Neutrophil (primary cell): Measurements from ENCODE around the gene KIAA0232.

Experiments
- H3K27ac ChIP-seq: fragments of 200-600 bp; sonication (generic); 2 replicates; pipeline ENCODE4 v1.5.1; 2016; ENCODE audit warnings: mild to moderate bottlenecking, moderate library complexity
- H3K27me3 ChIP-seq: fragments of 200-600 bp; sonication (generic); 2 replicates; pipeline ENCODE4 v1.6.0; 2016; ENCODE audit warnings: mild to moderate bottlenecking
- H3K36me3 ChIP-seq: fragments of 200-600 bp; sonication (generic); 2 replicates; pipeline ENCODE4 v1.5.1; 2017
- H3K4me1 ChIP-seq, 2 experiments: fragments of 200-600 bp in 1 of 2; sonication (generic) in 1 of 2; 1 replicate in 1 of 2; 2 replicates in 1 of 2; pipeline versions ENCODE4 v1.5.1 to v1.6.1; 2013 to 2016; ENCODE audit warnings: low read depth in 1 of 2, low read length in 1 of 2, mild to moderate bottlenecking in 1 of 2, moderate library complexity in 1 of 2; ENCODE audit not compliant: control insufficient read depth in 1 of 2, insufficient read depth in 1 of 2
- H3K4me3 ChIP-seq, 2 experiments: fragments of 200-600 bp in 1 of 2; sonication (generic) in 1 of 2; 1 replicate in 1 of 2; 2 replicates in 1 of 2; pipeline ENCODE4 v1.5.1; 2013 to 2016; ENCODE audit warnings: low read depth in 1 of 2, low read length in 1 of 2, mild to moderate bottlenecking in 1 of 2, moderate library complexity in 1 of 2
- H3K9me3 ChIP-seq: fragments of 200-600 bp; sonication (generic); 2 replicates; pipeline ENCODE4 v1.5.1; 2016
- TF ChIP-seq, protein P1 (sequence below): fragments of 200-600 bp; sonication (generic); IDR thresholded peaks from 2 replicates; pipeline ENCODE4 v1.5.1; 2016; ENCODE audit warnings: antibody characterized with exemption

KIAA0232 gene

DNA sequence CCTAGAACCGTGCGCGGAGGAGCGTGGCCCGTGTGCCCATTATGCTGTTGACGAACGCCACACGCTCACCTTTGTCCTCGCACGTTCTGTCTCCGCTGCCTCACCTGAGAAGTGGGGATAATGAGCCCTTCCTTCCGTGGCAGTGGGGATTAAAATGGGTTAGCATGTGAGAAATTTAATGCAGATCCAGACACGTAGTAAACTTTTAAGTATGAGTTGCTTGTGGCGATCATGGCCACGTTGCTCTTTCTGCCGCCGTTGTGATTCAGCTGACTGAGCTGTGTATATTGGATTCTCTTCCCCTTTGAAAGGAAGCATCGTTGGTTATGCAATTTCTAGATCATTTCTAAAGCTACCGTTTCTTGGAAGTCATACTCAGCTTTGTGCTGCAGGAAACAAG lies 143.6 kb downstream of the KIAA0232 start:
- Histone ChIP-seq H3K27me3 (no peaks in the 10 kb centered on the region), H3K4me1 (peaks cover 71 to 81% of the 10 kb centered on the region in 2 experiments), H3K36me3 (peaks cover 40% of the 10 kb centered on the region), H3K9me3 (no peaks in the 10 kb centered on the region), H3K27ac (peak overlapping the region; percentile 86), H3K4me3 (peak overlapping the region; percentile 50 to 55)
- TF ChIP-seq, protein P1, sequence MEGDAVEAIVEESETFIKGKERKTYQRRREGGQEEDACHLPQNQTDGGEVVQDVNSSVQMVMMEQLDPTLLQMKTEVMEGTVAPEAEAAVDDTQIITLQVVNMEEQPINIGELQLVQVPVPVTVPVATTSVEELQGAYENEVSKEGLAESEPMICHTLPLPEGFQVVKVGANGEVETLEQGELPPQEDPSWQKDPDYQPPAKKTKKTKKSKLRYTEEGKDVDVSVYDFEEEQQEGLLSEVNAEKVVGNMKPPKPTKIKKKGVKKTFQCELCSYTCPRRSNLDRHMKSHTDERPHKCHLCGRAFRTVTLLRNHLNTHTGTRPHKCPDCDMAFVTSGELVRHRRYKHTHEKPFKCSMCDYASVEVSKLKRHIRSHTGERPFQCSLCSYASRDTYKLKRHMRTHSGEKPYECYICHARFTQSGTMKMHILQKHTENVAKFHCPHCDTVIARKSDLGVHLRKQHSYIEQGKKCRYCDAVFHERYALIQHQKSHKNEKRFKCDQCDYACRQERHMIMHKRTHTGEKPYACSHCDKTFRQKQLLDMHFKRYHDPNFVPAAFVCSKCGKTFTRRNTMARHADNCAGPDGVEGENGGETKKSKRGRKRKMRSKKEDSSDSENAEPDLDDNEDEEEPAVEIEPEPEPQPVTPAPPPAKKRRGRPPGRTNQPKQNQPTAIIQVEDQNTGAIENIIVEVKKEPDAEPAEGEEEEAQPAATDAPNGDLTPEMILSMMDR = no peak

DNA sequence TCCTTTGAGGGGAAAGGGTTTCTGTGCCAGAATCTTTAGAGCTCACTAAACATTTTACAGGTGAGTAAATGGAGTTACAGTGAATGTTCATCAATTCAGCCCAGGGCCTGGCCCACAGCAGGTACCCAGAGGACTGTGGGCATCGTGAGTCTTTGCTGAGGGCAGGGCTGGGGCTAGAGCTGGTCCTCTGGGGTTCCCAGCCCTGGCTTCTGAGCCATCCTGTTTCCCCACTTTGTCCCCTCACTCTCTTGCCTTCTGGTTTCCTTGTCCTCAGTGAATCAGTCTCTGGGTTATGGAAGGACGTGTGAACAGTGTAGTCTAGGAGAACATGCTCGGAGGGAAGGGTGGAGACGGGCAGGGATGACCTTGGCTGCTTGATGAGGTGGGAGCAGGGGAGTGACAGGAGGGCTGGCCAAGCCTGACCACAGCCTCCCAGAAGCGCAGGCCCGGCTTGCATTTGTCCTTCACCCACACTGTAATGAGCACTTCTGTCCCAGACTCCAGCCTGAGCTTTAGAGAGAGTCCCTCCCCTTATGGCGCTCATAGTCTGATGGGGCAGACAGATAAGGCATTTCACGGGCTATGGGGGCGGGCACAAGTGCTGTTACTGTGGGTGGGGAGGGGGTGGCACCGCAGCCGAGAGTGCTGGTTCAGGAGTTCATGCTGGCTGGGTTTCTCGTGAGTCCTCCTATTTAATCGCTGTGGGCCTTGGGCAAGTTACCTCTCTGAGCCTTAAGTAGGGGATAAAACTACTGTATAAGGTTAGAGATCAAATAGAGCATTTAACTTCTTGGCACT lies 144.4 kb downstream of the KIAA0232 start:
- Histone ChIP-seq H3K36me3 (peaks cover 46% of the 10 kb centered on the region), H3K27ac (peak overlapping the region; percentile 86), H3K4me3 (peak overlapping the region; percentile 50 to 55), H3K4me1 (peaks cover 72 to 82% of the 10 kb centered on the region in 2 experiments), H3K9me3 (no peaks in the 10 kb centered on the region), H3K27me3 (no peaks in the 10 kb centered on the region)
- TF ChIP-seq, protein P1 = no peak

DNA sequence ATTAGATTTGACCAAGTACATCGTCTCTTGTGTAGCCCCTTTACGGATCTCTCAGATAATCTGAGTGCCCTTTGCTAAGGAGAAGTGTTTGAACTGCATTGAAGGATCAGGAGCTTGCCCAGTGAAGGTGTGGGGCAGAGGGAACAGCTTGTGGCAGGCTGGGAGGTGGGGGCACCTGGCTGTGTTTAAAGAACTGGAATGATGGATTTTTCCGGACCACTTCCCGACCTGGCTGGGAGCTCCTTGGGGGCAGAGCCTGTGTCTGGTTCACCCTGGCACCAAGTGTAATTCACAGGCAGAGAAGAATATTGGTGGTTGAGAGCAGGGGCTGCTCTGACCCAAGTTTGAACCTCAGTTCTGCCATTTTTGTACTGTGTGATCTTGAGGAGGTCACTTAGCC lies 145.6 kb downstream of the KIAA0232 start:
- H3K27me3 ChIP-seq = no peaks in the 10 kb centered on the region
- H3K4me1 ChIP-seq = peaks cover 77 to 84% of the 10 kb centered on the region in 2 experiments
- TF ChIP-seq, protein P1 = no peak
- no peak overlapping the region for H3K27ac ChIP-seq
- no peaks in the 10 kb centered on the region for H3K9me3 ChIP-seq
- H3K4me3 ChIP-seq = no peak overlapping the region
- H3K36me3 ChIP-seq = peaks cover 46% of the 10 kb centered on the region

DNA sequence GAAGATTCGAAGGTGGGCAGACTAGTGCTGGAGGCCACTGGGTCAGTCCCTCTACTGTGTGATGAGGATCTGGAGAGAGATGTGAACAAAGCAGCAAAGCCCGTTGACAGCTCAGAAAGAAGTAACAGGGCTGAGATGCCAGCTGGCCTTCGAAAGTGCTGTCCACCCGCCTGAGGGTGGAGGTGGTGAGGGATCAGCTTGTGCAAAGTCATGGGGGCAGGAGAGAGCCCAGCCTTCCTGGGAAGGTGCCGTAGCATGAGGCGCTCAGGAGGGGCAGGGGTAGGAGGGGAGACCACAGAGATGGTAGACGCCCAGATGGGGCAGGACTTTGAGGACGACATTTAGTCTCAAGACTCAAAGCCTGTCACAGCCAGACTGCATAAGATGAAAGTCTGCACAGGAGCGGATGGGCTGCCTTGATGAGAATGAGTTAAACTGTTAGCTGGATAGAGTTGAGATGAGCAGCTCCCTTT lies 146.8 kb downstream of the KIAA0232 start:
- peaks cover 80 to 85% of the 10 kb centered on the region in 2 experiments for H3K4me1 ChIP-seq
- peaks cover 33% of the 10 kb centered on the region for H3K36me3 ChIP-seq
- H3K9me3 ChIP-seq = no peaks in the 10 kb centered on the region
- H3K27me3 ChIP-seq = no peaks in the 10 kb centered on the region
- H3K4me3 ChIP-seq = peak overlapping the region; percentile 37
- TF ChIP-seq, protein P1 = no peak
- H3K27ac ChIP-seq = peak overlapping the region; percentile 81

DNA sequence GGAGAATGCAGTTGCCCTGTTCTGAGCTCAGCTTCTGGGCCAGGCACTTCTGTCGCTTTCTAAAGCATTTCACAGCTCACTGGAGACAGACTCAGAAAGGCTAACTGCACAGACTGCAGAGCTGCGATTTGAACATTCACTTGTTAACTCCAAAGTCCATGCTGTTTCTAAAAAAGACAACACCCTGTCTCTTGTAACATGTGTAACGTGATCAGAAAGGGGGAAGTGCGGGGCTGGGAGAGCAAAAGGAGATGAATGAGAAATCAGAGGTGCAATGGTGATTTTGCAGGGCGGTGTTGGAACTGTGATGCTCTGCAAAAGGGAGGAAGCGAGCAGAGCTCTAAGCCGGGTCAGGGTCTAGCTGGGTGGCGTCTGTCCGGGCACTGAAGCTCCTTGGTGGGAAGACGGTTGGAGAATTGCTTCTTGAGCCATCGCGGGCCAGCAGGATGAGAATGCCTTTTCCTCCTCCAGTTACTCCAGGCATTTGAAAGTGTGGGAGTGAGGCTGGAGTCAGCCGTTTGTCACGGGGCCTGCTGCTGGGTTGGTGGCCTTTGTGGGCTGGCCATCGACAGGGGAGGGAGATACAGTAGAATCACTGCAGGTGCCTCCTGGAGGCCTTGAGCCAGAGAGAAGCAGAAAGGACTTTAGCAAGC lies 147.4 kb downstream of the KIAA0232 start:
- no peaks in the 10 kb centered on the region for H3K27me3 ChIP-seq
- no peaks in the 10 kb centered on the region for H3K9me3 ChIP-seq
- peaks cover 27% of the 10 kb centered on the region for H3K36me3 ChIP-seq
- TF ChIP-seq, protein P1 = no peak
- H3K4me1 ChIP-seq = peaks cover 74 to 79% of the 10 kb centered on the region in 2 experiments
- peak overlapping the region; percentile 37 for H3K4me3 ChIP-seq
- peak overlapping the region; percentile 81 for H3K27ac ChIP-seq
